Stimulated activated CD4-positive, alpha-beta T cell treated with anti-CD3 and anti-CD28 coated beads, TNF-alpha, amount 100 ng/mL, for 48 hours (primary cell): ENCODE data around the gene CLCF1.
A peak's percentile ranks its signal among the peaks of the same experiment; 100 is the strongest.
"Not testable (repeated sequence)": the region's sequence is repeated elsewhere in the genome, so short reads cannot be mapped to it uniquely, and the experiment has no call there.

Source experiments
- DNase-seq, 3 donors: peaks; one replicate each; pipeline ENCODE4 v3.0.0-alpha.2; 2020; ENCODE audit warnings: low read depth in 3 of 3

CLCF1 gene

DNA sequence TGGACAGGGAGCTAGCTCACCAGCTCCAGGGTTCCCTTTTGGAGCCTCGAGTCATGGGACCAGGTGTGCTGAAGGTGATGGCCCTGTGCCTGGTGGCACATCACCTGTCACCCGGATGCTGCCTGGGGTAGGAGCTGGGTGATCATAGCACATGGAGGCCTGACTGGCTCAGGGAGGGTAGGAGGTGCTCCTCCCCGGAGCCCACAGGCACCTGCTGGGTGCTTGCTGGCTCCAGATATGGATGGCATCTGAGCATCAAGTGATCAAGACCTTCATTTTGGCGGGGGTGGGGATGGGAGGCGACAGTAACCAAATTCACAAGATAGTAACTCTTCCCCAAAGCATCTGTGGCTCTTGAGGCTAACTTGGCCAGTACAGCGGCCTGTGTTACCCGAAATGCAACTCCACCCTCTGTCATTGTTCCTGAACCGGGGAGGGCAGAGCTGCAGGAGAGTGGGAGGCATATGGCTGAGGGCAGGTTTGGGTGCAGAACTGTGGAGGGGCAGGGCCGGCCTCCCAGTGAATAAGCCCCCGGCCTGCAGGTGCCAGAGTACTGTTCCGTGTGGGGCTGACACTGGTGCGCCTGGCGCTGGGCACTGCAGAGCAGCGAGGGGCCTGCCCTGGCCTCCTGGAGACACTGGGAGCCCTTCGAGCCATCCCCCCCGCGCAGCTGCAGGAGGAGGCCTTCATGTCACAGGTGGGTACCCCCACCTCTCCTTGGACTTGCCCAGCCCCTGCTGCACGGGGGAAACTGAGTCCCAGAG is 35.2 kb upstream of the CLCF1 start:
- no peak for DNase-seq

- no peak for DNase-seq
Measured at GRCh38 chr11:67407688-67408163, 34.3 kb upstream of the CLCF1 start.

GRCh38 chr11:67406969-67407687 is 33.7 kb upstream of the CLCF1 start:
- no peak for DNase-seq

- no peak for DNase-seq
Measured at GRCh38 chr11:67406420-67406968, 33.1 kb upstream of the CLCF1 start.

DNA sequence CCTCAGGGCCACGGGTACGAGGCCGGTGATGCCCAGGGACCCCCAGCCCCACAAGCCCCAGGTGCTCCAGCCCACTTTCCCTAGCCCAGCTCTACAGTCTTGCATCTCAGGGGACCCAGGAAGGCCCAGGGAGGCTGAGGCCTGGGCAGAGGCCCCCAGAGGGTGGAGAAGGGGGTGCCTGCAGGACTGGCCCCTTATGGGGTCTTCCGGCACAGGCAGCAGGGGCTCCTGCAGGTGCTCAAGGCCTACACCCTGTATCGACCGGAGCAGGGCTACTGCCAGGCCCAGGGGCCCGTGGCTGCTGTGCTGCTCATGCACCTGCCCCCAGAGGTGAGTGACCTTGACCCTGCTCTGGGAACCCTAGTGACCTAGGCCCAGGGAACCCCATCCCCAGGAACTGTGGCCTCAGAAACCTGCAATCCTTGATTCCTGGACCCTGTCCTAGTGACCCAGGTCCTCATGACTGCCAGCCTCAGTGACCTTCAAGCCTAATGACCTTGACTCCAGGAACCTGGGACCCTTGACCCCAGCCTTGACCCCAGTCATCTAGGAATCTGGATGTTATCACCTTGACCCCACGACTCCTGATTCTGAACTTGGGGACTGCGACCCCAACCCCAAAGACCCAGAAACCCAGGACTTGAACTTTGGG is 32.4 kb upstream of the CLCF1 start:
- no peak for DNase-seq

GRCh38 chr11:67405196-67405567 is 31.8 kb upstream of the CLCF1 start:
- no peak for DNase-seq

GRCh38 chr11:67404515-67405195 is 31.3 kb upstream of the CLCF1 start:
- no peak for DNase-seq

DNA sequence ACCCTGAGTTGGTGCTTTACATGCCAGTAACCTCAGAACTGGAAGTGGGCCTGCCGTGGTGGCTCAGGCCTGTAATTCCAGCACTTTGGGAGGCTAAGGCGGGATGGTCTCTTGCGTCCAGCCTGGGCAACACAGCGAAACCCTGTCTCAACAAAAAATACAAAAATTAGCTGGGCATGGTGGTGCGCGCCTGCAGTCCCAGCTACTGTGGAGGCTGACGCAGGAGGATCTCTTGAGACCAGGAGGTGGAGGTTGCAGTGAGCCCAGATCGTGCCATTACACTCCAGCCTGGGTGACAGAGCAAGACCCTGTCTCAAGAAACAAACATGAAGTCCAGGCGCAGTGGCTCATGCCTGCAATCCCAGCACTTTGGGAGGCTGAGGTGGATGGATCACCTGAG is 29.7 kb upstream of the CLCF1 start:
- DNase-seq = not testable (repeated sequence)

GRCh38 chr11:67402192-67402839 is 28.9 kb upstream of the CLCF1 start:
- not testable (repeated sequence) for DNase-seq

GRCh38 chr11:67401495-67402191 is 28.2 kb upstream of the CLCF1 start, which contains the start of gene PPP1CA:
TSS of gene PPP1CA (minus strand) at chr11:67401858. CDS start at chr11:67401782, 76 bp downstream.
- DNase-seq = peak; percentile 84 to 90 (median 90)

DNA sequence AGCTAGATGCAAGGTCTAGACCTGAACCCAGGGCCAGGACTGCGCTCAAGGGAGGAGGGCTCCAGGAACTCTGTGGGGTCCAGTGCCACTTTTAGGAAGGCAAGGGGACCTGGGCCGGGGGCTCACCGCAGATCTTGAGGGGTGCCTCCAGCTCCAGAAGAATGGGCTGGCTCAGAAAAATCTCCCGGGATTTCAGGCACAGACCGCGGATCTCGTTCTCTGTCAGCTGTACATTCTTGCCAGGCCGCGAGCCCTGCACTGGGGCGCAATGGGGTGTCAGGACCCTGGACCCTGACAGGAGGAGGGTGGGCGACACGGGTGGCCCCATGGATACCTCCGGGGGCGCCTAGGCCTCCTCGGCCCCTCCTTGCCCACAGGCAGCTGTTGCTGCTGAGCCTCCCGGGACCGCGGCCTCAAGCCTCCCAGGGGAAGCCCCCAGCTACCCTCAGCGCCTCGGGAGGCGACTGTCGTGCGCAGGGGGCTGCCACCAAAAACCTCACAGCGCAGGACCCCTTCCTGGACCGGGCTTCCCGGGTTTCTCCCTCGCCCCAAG is 27.6 kb upstream of the CLCF1 start:
- no peak for DNase-seq

DNA sequence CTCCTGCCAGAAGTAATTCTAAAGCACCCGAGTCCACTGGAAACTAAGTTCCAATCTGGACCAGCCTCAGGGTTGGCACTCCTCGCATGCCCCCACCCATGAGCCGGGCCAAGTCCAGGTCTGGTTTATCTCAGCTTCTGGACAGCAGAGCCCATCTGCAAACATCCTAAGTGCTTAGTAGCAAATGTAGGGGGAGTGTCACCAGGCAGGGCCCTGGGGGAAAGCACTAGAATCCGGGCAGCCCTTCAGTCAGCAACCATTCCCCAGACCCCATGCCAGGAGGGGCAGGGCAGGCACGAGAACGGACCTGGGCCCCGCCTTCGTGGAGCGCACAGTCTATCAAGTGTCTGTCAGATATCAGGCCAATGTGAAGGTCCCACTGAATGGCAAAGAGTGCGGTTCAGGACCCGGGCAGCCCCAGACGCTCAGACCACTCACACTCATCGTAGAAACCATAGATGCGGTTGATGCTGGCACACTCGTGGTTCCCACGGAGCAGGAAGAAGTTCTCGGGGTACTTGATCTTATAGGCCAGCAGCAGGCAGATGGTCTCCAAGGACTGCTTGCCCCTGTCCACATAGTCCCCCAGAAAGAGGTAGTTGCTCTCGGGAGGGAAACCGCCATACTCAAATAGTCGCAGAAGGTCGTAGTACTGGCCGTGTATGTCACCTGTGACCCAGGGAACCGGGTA is 27.0 kb upstream of the CLCF1 start:
- DNase-seq = no peak

GRCh38 chr11:67398661-67399563 is 25.5 kb upstream of the CLCF1 start:
- no peak for DNase-seq

DNA sequence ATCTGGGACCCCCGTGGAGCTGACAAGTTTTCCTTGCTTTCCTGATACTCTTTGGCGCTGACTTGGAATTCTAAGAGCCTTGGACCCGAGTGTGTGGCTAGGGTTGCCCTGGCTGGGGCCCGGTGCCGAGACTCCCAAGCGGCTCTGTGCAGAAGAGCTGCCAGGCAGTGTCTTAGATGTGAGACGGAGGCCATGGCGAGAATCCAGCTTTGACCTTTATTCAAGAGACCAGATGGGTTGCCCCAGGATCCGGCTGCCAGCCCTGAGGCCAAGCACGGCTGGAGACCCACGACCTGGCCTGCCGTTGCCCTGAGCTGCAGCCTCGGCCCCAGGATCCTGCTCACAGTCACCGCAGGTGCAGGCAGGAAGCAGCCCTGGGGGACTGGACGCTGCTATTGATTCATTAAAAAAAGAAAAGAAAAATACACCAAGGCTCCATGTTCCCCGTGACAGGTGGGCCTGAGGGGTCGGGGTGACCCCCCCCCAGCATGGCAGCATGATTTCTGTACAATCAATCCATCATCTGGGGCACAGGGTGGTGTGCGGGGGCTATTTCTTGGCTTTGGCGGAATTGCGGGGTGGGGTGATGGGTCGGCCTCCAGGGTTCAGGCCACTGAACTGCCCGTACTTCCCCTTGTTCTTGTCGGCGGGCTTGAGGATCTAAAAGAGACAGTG is 24.7 kb upstream of the CLCF1 start:
- no peak for DNase-seq

- no peak for DNase-seq
Measured at GRCh38 chr11:67397536-67397935, 24.1 kb upstream of the CLCF1 start.

- no peak for DNase-seq
Measured at GRCh38 chr11:67396587-67397389, 23.4 kb upstream of the CLCF1 start.

GRCh38 chr11:67396259-67396581 is 22.8 kb upstream of the CLCF1 start:
- no peak for DNase-seq
